ENCODE data around the gene XYLT1. TPM values are rescaled to one million over a fixed set of nuclear protein-coding genes. Genes with fewer than 3 reads are reported as not detected.

The XYLT1 gene
- total and polyA plus RNA-seq, 2 of the 13 experiments (the other 11 are each of a cell fraction or from before 2014, with no cell fraction given) = not detected

DNA sequence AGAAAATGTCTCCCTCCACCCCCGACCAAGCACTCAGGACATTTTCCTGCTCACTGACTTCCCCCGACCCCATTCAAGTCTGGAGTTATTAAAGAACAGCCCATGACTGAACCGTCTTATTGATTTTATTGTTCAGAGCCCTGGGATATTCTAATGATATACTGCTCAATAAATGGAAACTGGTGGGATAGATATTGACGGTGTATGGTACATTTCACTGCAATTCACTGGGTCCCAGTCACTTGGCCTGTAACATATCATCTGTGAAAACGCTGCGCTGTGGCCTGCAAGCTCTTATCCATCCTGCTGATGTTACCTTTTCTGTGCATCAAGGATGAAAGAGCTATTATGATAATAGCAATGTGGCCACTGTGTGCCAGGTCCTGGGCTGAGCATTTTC is 258.2 kb downstream of the XYLT1 start:
- no peak for DNase-seq (ENCODE audit: low spot score)

DNA sequence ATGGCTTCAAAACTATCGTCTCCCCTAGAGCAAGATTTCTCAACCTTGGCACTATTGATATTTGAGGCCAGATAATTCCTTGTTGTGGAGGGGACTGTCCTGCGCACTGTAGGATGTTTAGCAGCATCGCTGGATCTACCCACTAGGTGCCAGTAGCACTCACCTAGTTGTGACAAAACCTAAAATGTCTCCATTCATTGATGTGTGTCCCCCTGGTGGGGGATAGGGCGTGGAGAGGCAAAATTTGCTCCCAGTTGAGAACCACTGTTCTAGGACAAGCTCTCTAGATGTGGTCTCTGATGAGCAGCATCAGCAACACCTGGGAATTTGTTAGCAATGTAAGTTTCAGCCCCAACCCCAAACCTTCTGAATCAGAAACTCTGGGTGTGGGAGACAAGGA is 259.0 kb downstream of the XYLT1 start:
- Histone ChIP-seq H3K9ac (ENCODE audit: insufficient read depth, low read depth, low read length) (no peak overlapping the region), H4K20me1 (ENCODE audit: insufficient read depth, low read length) (no peaks in the 10 kb centered on the region), H3K79me2 (ENCODE audit: insufficient read depth, low read length) (no peaks in the 10 kb centered on the region), H3K4me3 (replicated peaks in 1 of 3; ENCODE audit: insufficient read depth in 1 of 3, low read depth in 2 of 3, low read length in 3 of 3) (no peak overlapping the region), H3K36me3 (replicated peaks in 1 of 2; ENCODE audit: control insufficient read depth in 1 of 2, insufficient read depth in 2 of 2, low read length in 2 of 2) (no peaks in the 10 kb centered on the region), H3K27ac (ENCODE audit: extremely low read length, insufficient read depth, low read length) (no peak overlapping the region), H3K27me3 (ENCODE audit: control insufficient read depth in 1 of 2, insufficient read depth in 2 of 2, low read length in 2 of 2) (no peaks in the 10 kb centered on the region; a peak in 1 of 5 replicates), H3K4me2 (ENCODE audit: low read depth, low read length) (no peak overlapping the region), H2AFZ (ENCODE audit: low read length) (no peak overlapping the region), H3K9me3 (ENCODE audit: low read length) (peaks cover 7% of the 10 kb centered on the region), H3K4me1 (ENCODE audit: insufficient read depth, low read length) (no peaks in the 10 kb centered on the region)
- WGBS (ENCODE audit: low lambda C conversion rate) = 2% methylated on average over 4 of the region's 4 CpGs
- no TSS peak for BruUV-seq (replicated peaks)
- intact Hi-C loops (cut with micrococcal nuclease; ENCODE audit: unreplicated experiment) (no loop called here), in situ Hi-C loops (cut with HindIII; ENCODE audit: extremely low pct_ligation_motif_present, low pct_unique_long_range_greater_than_20kb) (no loop called here)
- ATAC-seq = peak; percentile 82
- ChIA-PET POLR2A (interaction anchor here (0.6 kb wide), 1 partner anchor 43 kb away, joined by 4 read pairs; no protein-coding TSS in a partner anchor), CTCF (ENCODE audit: low intra/inter-chr PET ratio, low total read pairs) (no interaction called here)
- peak; percentile 34 for DNase-seq (ENCODE audit: low spot score)
- peak; percentile 87 for FAIRE-seq
- no peak for TF ChIP-seq HDAC1 (CRISPR knock-in tag; IDR thresholded peaks at IDR 0.05)
- no peak for TF ChIP-seq PITX1 (CRISPR knock-in tag; IDR thresholded peaks at IDR 0.05)
- TF ChIP-seq, protein P1, sequence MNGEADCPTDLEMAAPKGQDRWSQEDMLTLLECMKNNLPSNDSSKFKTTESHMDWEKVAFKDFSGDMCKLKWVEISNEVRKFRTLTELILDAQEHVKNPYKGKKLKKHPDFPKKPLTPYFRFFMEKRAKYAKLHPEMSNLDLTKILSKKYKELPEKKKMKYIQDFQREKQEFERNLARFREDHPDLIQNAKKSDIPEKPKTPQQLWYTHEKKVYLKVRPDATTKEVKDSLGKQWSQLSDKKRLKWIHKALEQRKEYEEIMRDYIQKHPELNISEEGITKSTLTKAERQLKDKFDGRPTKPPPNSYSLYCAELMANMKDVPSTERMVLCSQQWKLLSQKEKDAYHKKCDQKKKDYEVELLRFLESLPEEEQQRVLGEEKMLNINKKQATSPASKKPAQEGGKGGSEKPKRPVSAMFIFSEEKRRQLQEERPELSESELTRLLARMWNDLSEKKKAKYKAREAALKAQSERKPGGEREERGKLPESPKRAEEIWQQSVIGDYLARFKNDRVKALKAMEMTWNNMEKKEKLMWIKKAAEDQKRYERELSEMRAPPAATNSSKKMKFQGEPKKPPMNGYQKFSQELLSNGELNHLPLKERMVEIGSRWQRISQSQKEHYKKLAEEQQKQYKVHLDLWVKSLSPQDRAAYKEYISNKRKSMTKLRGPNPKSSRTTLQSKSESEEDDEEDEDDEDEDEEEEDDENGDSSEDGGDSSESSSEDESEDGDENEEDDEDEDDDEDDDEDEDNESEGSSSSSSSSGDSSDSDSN (CRISPR knock-in tag; IDR thresholded peaks at IDR 0.05) = no peak
- TF ChIP-seq MEIS1 (CRISPR knock-in tag; IDR thresholded peaks at IDR 0.05; ENCODE audit: borderline replicate concordance) = no peak
- TF ChIP-seq, protein P2, sequence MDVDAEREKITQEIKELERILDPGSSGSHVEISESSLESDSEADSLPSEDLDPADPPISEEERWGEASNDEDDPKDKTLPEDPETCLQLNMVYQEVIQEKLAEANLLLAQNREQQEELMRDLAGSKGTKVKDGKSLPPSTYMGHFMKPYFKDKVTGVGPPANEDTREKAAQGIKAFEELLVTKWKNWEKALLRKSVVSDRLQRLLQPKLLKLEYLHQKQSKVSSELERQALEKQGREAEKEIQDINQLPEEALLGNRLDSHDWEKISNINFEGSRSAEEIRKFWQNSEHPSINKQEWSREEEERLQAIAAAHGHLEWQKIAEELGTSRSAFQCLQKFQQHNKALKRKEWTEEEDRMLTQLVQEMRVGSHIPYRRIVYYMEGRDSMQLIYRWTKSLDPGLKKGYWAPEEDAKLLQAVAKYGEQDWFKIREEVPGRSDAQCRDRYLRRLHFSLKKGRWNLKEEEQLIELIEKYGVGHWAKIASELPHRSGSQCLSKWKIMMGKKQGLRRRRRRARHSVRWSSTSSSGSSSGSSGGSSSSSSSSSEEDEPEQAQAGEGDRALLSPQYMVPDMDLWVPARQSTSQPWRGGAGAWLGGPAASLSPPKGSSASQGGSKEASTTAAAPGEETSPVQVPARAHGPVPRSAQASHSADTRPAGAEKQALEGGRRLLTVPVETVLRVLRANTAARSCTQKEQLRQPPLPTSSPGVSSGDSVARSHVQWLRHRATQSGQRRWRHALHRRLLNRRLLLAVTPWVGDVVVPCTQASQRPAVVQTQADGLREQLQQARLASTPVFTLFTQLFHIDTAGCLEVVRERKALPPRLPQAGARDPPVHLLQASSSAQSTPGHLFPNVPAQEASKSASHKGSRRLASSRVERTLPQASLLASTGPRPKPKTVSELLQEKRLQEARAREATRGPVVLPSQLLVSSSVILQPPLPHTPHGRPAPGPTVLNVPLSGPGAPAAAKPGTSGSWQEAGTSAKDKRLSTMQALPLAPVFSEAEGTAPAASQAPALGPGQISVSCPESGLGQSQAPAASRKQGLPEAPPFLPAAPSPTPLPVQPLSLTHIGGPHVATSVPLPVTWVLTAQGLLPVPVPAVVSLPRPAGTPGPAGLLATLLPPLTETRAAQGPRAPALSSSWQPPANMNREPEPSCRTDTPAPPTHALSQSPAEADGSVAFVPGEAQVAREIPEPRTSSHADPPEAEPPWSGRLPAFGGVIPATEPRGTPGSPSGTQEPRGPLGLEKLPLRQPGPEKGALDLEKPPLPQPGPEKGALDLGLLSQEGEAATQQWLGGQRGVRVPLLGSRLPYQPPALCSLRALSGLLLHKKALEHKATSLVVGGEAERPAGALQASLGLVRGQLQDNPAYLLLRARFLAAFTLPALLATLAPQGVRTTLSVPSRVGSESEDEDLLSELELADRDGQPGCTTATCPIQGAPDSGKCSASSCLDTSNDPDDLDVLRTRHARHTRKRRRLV (CRISPR knock-in tag; IDR thresholded peaks at IDR 0.05) = no peak

More for the DNA sequence above, 258.2 kb downstream of the XYLT1 start:
- ATAC-seq (no peak), FAIRE-seq (no peak)
- Histone ChIP-seq H3K27me3 (ENCODE audit: control insufficient read depth in 1 of 2, insufficient read depth in 2 of 2, low read length in 2 of 2) (no peaks in the 10 kb centered on the region; a peak in 1 of 5 replicates), H3K36me3 (replicated peaks in 1 of 2; ENCODE audit: control insufficient read depth in 1 of 2, insufficient read depth in 2 of 2, low read length in 2 of 2) (no peaks in the 10 kb centered on the region), H3K4me3 (replicated peaks in 1 of 3; ENCODE audit: insufficient read depth in 1 of 3, low read depth in 2 of 3, low read length in 3 of 3) (no peak overlapping the region), H3K79me2 (ENCODE audit: insufficient read depth, low read length) (no peaks in the 10 kb centered on the region), H3K9me3 (ENCODE audit: low read length) (peaks cover 7% of the 10 kb centered on the region), H3K4me2 (ENCODE audit: low read depth, low read length) (no peak overlapping the region), H3K27ac (ENCODE audit: extremely low read length, insufficient read depth, low read length) (no peak overlapping the region), H3K9ac (ENCODE audit: insufficient read depth, low read depth, low read length) (no peak overlapping the region), H4K20me1 (ENCODE audit: insufficient read depth, low read length) (no peaks in the 10 kb centered on the region), H3K4me1 (ENCODE audit: insufficient read depth, low read length) (no peaks in the 10 kb centered on the region), H2AFZ (ENCODE audit: low read length) (no peak overlapping the region)
- CTCF ChIA-PET (ENCODE audit: low intra/inter-chr PET ratio, low total read pairs) = no interaction called here
- no TSS peak for BruUV-seq (replicated peaks)
- 22% methylated on average over 6 of the region's 6 CpGs for WGBS (ENCODE audit: low lambda C conversion rate)
- intact Hi-C loops (cut with micrococcal nuclease; ENCODE audit: unreplicated experiment) = no loop called here
- POLR2A ChIA-PET = no interaction called here
- in situ Hi-C loops (cut with HindIII; ENCODE audit: extremely low pct_ligation_motif_present, low pct_unique_long_range_greater_than_20kb) = no loop called here
- TF ChIP-seq NFRKB (IDR thresholded peaks at IDR 0.05) (no peak), ZNF841 (CRISPR knock-in tag; IDR thresholded peaks at IDR 0.05; ENCODE audit: borderline replicate concordance) (no peak)

Measured in HepG2 (cell line).